Limb (tissue), 2 donors: ENCODE results near the gene POU2F2.
"Not testable (repeated sequence)": the region's sequence is repeated elsewhere in the genome, so short reads cannot be mapped to it uniquely, and the experiment has no call there.

ENCODE experiments used
- DNase-seq, 2 donors: peaks; one replicate each; pipeline ENCODE4 v3.0.0-alpha.2; 2016; ENCODE audit errors: extremely low spot score in 2 of 2

The POU2F2 gene

GRCh38 chr19:42100241-42100640 lies 32.0 kb downstream of the POU2F2 start:
- not testable (repeated sequence) for DNase-seq

DNA sequence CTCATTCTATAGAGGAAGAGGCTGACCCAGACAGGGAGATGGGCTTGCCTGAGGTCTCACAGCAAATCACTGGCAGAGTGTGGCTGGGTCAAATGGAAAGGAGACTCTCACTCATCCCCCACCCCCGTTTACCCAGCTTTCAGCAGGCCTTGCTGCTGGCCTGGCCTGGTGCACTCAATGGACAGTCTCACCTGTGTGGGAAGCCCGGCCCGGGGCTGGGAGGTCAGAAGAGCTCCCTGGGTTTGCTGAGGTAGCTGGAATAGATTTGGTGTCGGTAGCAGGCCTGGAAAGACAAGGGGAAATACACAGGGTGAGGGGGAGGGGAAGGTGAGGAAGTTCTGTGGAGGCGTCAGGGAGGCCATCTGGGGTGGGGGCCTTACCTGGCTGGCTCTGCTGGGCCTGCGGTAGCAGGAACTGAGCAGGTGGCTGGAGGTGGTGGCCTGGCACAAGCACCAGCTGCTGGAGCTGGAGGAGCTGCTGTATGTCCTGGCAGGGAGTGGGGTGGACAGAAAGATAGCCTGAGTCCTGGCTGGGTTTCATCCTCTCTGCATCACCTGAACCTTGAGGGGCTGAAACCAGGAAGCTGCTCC lies 32.8 kb downstream of the POU2F2 start:
- no peak for DNase-seq

GRCh38 chr19:42098781-42099180 lies 33.5 kb downstream of the POU2F2 start:
- DNase-seq = no peak

DNA sequence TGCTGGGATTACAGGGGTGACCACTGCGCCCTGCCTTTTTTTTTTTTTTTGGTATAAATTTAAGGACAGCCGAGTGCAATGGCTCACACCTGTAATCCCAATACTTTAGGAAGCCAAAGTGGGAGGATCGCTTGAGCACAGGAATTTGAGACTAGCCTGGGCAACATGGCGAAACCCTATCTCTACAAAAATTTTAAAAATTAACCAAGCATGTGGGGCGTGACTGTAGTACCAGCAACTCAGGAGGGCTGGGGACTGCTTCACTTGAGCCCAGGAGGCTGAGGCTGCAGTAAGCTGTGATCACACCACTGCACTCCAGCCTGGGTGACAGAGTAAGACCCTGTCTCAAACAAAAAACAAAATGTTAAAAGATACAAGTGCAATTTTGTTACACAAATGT lies 34.8 kb downstream of the POU2F2 start:
- no peak for DNase-seq

- DNase-seq = no peak
These were observed 35.9 kb downstream of the POU2F2 start for GRCh38 chr19:42096255-42096837.

DNA sequence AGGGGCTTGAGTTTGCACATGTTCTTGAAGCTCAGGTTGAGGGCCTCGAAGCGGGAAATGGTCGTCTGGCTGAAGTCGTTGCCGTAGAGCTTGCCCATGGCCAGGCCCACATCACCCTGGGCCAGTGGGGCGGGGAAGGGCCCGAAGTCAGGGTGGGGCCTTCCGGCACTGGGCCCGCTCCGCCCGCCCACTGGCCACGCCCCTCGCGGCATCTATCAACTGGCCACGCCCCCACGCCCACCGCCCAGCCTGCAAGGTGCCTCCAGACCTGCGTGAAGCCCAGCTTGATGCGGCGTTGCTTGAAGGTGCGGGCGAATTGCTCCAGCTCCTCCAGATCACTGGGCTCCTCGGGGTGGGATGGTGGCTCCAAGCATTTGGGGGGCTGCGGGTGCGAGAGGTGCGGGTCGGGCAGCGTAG lies 36.4 kb downstream of the POU2F2 start:
- no peak for DNase-seq

GRCh38 chr19:42095142-42095813 lies 37.0 kb downstream of the POU2F2 start:
- DNase-seq = no peak

GRCh38 chr19:42093926-42094325 lies 38.3 kb downstream of the POU2F2 start:
- no peak for DNase-seq

- DNase-seq = no peak
These were observed 38.7 kb downstream of the POU2F2 start for GRCh38 chr19:42093505-42093904.

DNA sequence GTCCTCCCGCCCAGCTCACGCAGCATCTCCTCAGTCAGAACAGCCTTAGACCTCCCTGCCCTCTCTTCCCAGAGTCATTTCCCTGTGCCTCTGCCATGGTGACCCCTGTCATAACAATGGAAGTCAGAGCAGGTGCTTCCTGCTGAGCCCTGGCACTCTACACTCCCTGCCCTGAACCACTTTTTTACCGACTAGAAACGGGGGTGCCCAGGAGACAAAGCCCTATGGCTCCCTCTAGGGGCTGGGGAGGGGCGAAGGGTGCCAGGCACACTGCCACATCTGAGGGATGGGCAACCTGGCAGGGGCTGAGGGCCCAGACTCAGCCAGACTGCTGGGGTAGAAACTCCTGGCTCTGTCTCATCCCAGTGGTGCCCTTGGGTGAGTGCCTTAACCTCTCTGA lies 39.9 kb downstream of the POU2F2 start:
- DNase-seq = no peak

DNA sequence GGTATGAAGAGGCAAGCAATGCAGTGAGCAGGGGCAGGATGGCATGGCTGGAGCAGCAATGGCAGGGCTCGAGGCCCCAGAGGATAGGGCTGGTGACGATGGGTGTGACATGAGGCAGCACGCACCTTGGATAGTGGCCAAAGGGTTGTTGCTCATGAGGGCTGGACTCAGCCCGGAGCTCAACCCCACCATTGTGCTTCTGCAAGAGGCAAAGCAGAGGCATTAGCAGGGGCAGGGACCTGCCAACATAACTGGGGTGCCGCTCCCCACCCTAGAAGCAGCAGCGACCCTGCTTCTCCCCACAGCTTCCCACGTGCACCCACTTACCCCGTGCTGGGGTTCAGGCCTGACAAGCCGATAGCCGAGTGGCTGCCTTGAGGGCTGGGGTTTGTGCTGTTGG lies 40.5 kb downstream of the POU2F2 start:
- DNase-seq = no peak

GRCh38 chr19:42091300-42091699 lies 40.9 kb downstream of the POU2F2 start:
- no peak for DNase-seq

- DNase-seq = no peak
These were observed 41.6 kb downstream of the POU2F2 start for GRCh38 chr19:42090672-42091071.

GRCh38 chr19:42089772-42090171 lies 42.5 kb downstream of the POU2F2 start:
- DNase-seq = no peak

DNA sequence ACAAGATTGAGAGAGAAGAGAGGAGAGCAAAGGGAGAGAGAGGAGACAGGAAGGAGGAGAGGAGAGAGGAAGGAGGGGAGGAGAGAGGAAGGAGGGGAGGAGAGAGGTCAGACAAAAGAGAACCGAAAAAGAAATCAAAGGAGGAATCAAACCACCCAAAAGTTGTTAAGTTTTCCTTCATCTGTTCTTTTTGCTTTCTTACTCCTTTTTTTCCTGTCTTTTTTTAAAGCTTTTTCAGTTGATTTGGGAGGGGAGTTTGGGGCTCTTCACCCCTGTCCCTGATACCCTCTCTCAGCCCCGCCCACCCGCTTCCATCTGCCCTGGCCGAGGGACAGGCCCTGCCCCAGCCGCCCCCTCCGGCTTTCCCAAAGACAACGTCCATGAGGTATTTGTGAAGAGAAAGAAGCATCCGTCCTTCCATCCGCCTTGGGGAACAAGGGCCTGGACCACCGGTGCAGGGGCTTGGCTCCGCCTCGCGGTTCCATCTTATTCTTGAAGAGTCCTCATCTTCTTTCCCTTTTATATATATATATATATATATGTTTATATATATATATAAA lies 43.0 kb downstream of the POU2F2 start:
- DNase-seq = no peak

DNA sequence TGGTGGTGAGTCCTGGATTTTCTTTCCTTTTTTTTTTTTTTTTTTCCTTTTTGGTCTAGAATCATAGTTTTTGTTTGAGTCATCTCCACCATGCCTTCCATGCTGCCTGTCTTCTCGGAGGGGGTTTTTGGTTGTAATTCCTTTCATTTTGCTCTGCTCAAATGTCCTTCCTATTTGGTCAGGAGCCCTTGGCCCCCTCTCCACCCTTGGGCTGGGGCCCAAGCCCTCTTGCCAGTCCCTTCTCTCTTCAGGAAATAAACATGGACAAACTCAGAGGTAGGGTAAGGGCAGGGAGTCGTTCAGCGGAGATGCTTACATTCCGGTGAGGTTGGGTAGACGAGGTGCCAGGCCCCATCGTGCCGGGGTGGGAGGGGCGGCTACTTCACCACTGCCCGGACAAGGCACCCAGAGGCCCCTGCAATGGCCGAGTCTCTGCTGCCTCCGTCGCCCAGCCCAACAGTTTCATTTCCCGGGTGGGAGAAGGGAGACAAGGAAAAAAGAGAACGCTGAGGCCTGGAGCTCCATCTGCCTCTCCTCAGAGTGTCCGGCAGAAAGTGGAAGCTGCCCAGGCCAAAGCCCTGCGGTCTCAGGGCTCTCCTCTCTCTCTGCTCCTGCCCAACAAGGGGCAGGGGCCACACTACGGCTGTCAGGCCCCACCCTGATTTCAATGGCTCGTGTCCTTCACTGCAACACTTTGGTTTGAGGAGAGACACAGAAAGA lies 43.6 kb downstream of the POU2F2 start:
- no peak for DNase-seq

DNA sequence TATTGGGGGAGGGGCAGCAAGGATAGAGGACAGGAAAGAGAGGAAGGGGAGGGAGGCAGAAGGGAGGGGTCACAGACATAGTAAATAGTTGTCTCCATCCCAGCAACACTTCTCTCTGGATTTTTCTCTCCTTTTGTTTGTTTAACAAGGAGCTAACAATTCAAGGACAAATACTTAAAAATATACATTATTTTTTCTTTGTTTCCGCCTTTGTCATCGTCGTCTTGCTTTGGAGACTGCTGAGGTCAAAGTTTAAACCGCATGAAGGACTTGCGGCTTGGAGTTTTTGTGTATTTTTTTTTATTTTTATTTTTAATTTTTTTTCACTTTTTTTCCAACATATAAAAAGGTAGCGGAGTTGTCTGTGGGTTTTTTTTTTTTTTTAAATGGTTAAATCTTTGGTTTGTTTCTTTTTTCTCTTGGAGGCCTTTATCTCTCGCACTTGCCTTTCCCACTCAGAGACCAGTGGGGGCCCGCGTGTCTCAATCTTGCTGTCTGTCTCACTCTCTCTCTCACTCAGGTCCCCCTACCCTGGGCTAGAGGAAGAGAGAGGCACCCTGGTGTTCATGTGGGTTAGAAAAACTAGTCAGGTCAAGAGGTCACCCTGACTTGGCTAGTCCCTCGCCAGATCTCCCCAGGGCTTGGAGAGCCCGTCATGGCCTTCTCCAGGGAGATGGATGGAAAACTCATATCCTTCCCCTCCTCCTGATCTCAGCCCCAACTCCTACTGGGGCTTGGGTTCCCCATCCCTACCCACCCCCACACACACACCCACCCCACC lies 45.3 kb downstream of the POU2F2 start:
- no peak for DNase-seq

DNA sequence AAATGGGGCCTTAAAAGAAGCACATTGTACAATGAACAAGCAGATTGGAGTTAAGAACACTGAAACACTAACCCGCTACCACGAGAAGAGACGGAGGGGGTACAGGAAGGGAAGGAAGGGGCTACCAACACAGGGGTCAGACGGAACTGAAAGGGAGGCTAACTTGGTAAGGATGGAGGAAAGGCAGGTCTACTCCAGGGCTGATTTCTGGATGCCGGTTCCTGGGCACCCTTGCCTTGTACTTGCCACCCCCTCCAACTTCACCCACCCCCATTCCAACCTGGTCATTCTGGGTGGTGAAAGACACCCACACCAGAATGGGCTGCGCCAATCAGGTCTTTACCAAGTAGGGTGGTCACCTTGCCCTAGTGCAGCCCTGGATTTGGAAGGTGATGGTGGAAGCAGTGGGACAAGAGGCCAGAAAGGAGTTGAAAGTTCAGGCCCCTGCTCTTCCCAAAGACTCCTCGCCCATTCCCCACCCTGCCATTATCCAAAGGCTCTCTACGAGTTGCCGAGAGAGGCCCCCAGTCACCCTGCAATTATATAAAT lies 46.0 kb downstream of the POU2F2 start:
- DNase-seq = no peak

GRCh38 chr19:42083537-42083936 lies 48.7 kb downstream of the POU2F2 start:
- DNase-seq = no peak

DNA sequence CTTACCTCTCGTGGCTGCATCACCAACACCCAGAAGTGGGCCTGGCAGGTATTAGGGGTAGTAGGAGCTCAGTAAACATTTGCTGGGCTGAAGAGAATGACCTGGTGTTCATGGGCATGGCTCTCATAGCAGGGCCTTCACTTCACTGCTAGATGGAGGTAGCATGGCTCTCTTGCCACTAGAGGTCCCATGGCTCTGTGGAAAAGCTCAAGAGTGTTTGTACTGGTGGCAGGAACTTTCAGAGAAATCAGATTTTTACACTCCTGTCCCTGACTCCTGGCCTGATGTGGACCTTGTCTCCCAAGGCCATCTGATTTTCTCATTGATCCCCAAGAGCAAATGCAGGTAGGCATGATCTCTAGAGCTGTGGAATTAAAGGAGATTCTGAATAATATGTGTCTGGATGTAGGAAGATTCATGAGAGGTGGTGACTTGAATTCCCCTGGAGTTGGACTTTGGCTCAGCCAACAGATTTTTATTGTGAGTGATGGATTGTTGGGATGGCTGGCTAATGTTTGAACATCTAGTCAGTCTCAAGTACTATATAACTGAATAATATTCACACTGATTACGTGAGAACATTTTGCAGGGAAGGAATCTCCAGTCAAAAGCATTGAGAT lies 50.6 kb downstream of the POU2F2 start:
- no peak for DNase-seq
